Stomach (tissue), 4 donors: ENCODE data around the gene GPR183.

Source experiments
- EP300 ChIP-seq: sonication (generic); formaldehyde crosslinking; IDR thresholded peaks from one replicate; pipeline ENCODE4 v1.6.1; 2017; ENCODE audit warnings: antibody characterized with exemption
- POLR2A ChIP-seq, 4 donors: fragments of 450-650 bp; IDR thresholded peaks; one replicate each; pipeline ENCODE4 v1.6.1; 2016; ENCODE audit warnings: antibody characterized with exemption in 4 of 4, control low read depth in 2 of 4, mild to moderate bottlenecking in 1 of 4, moderate library complexity in 1 of 4

- no peak for TF ChIP-seq EP300
- TF ChIP-seq POLR2A (IDR thresholded peaks at IDR 0.05), result no peak
These were observed 7.3 kb downstream of the GPR183 start for GRCh38 chr13:99299920-99300341.
